ENCODE results near the gene ARRDC1.

GRCh38 chr9:137602661-137603060, 2.8 kb upstream of the ARRDC1 start:
- TF ChIP-seq, protein P1, sequence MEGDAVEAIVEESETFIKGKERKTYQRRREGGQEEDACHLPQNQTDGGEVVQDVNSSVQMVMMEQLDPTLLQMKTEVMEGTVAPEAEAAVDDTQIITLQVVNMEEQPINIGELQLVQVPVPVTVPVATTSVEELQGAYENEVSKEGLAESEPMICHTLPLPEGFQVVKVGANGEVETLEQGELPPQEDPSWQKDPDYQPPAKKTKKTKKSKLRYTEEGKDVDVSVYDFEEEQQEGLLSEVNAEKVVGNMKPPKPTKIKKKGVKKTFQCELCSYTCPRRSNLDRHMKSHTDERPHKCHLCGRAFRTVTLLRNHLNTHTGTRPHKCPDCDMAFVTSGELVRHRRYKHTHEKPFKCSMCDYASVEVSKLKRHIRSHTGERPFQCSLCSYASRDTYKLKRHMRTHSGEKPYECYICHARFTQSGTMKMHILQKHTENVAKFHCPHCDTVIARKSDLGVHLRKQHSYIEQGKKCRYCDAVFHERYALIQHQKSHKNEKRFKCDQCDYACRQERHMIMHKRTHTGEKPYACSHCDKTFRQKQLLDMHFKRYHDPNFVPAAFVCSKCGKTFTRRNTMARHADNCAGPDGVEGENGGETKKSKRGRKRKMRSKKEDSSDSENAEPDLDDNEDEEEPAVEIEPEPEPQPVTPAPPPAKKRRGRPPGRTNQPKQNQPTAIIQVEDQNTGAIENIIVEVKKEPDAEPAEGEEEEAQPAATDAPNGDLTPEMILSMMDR (conservative IDR thresholded peaks at IDR 0.05; ENCODE audit: low read depth, low read length): no peak
- no peak for TF ChIP-seq EZH2 (IDR thresholded peaks at IDR 0.05; ENCODE audit: borderline replicate concordance, low read depth, low read length, poor library complexity, severe bottlenecking)
